Endothelial cell of umbilical vein (primary cell): Measurements from ENCODE around the gene ITGA6. TPM values are rescaled to one million over a fixed set of nuclear protein-coding genes. Genes with fewer than 3 reads are reported as not detected.

Experiments used
- BruUV-seq: library from RNA; stranded (reverse); fragments of 400-500 nt; replicated peaks from 2 replicates; lab custom pipeline; 2021; lab: Mats Ljungman, UMichigan
- CTCF ChIA-PET: fragments of 300-600, 350-600 bp; sonication (Branson Sonifier 250); formaldehyde crosslinking; loops from one replicate; lab custom pipeline; 2021; ENCODE audit warnings: antibody characterized with exemption, inconsistent platforms; lab: Charles Lee
- POLR2A ChIA-PET: fragments of 300-600, 350-600 bp; sonication (Branson Sonifier 250); formaldehyde crosslinking; loops from one replicate; lab custom pipeline; 2021; ENCODE audit warnings: antibody characterized with exemption, inconsistent platforms; lab: Charles Lee
- DNase-seq: peaks from one replicate; pipeline ENCODE4 v3.0.0-alpha.2; 2011; ENCODE audit warnings: low read depth, low spot score
- FAIRE-seq: peaks from 2 replicates; lab custom pipeline; 2011; peaks lifted over from hg19 to GRCh38; lab: Jason Lieb, UNC
- H2AFZ ChIP-seq: 2 replicates; pipeline ENCODE4 v1.6.0; 2012; ENCODE audit warnings: low read depth, low read length, control low read depth, inconsistent platforms
- H3K27ac ChIP-seq: 2 replicates; pipeline ENCODE4 v1.5.1; 2011; ENCODE audit warnings: low read depth, mild to moderate bottlenecking, control low read depth, low read length, moderate library complexity; ENCODE audit not compliant: insufficient read depth
- H3K27me3 ChIP-seq, 2 experiments: 2 replicates each; pipeline versions ENCODE4 v1.6.0 to v1.6.1; 2011; ENCODE audit warnings: low read length in 2 of 2, mixed read lengths in 1 of 2; ENCODE audit not compliant: control insufficient read depth in 2 of 2, insufficient read depth in 2 of 2
- H3K36me3 ChIP-seq, 2 experiments: 2 replicates in 1 of 2; 3 replicates in 1 of 2; pipeline ENCODE4 v1.5.1; 2011; ENCODE audit warnings: low read length in 2 of 2, mild to moderate bottlenecking in 1 of 2, moderate library complexity in 1 of 2; ENCODE audit not compliant: control insufficient read depth in 2 of 2, insufficient read depth in 2 of 2; ENCODE audit errors: extremely low read depth in 1 of 2
- H3K4me1 ChIP-seq: 3 replicates; pipeline ENCODE4 v1.5.1; 2011; ENCODE audit warnings: mild to moderate bottlenecking, low read length; ENCODE audit not compliant: control insufficient read depth, insufficient read depth; ENCODE audit errors: extremely low read depth
- H3K4me2 ChIP-seq: 2 replicates; pipeline ENCODE4 v1.6.1; 2011; ENCODE audit warnings: low read length, control low read depth, mixed read lengths; ENCODE audit not compliant: insufficient read depth
- H3K4me3 ChIP-seq, 3 experiments: fragments of 200-600 bp in 1 of 3; sonication (generic), shearing (Covaris generic) in 1 of 3; replicated peaks in 1 of 3; 2 replicates each; pipeline ENCODE4 v1.5.1; 2011 to 2016; ENCODE audit warnings: control low read depth in 3 of 3, low read length in 3 of 3, mild to moderate bottlenecking in 2 of 3, inconsistent platforms in 1 of 3, low read depth in 1 of 3, moderate library complexity in 1 of 3; ENCODE audit not compliant: insufficient read depth in 1 of 3
- H3K79me2 ChIP-seq: 2 replicates; pipeline ENCODE4 v1.6.0; 2012; ENCODE audit warnings: low read length, inconsistent platforms; ENCODE audit not compliant: control insufficient read depth, insufficient read depth
- H3K9ac ChIP-seq: replicated peaks from 2 replicates; pipeline ENCODE3; 2011; ENCODE audit warnings: low read length, control low read depth; ENCODE audit not compliant: insufficient read depth; ENCODE audit errors: extremely low read depth
- H3K9me1 ChIP-seq: replicated peaks from 3 replicates; pipeline ENCODE4 v1.6.0; 2011; ENCODE audit warnings: mild to moderate bottlenecking, low read length; ENCODE audit not compliant: control insufficient read depth, insufficient read depth; ENCODE audit errors: extremely low read depth
- H3K9me3 ChIP-seq: replicated peaks from 2 replicates; pipeline ENCODE4 v1.5.1; 2012; ENCODE audit warnings: low read length, inconsistent platforms; ENCODE audit not compliant: control insufficient read depth, insufficient read depth
- H4K20me1 ChIP-seq: replicated peaks from 2 replicates; pipeline ENCODE3; 2011; ENCODE audit warnings: mild to moderate bottlenecking, low read length; ENCODE audit not compliant: control insufficient read depth, insufficient read depth; ENCODE audit errors: extremely low read depth
- EZH2 ChIP-seq: IDR thresholded peaks from 2 replicates; pipeline ENCODE4 v1.6.1; 2012; ENCODE audit warnings: borderline replicate concordance, low read depth, mild to moderate bottlenecking, moderate library complexity, low read length, inconsistent platforms; ENCODE audit not compliant: severe bottlenecking
- FOS ChIP-seq: IDR thresholded peaks from 2 replicates; pipeline ENCODE4 v1.6.1; 2011; ENCODE audit warnings: mild to moderate bottlenecking, low read length, moderate library complexity, borderline replicate concordance; ENCODE audit not compliant: insufficient read depth
- GATA2 ChIP-seq: IDR thresholded peaks from 2 replicates; pipeline ENCODE4 v1.7.0; 2011; ENCODE audit warnings: low read depth, mild to moderate bottlenecking, moderate library complexity, mixed read lengths, low read length; ENCODE audit not compliant: insufficient read length, insufficient read depth
- JUN ChIP-seq: IDR thresholded peaks from 2 replicates; pipeline ENCODE4 v1.6.1; 2011; ENCODE audit warnings: borderline replicate concordance, low read depth; ENCODE audit not compliant: insufficient read length, insufficient read depth
- POLR2A ChIP-seq: IDR thresholded peaks from 2 replicates; pipeline ENCODE4 v1.6.1; 2012; ENCODE audit warnings: low read depth, mild to moderate bottlenecking, control low read depth, low read length
- POLR2AphosphoS5 ChIP-seq: IDR thresholded peaks from 2 replicates; pipeline ENCODE4 v1.6.1; 2012; ENCODE audit warnings: low read depth, mild to moderate bottlenecking, control low read depth, low read length, moderate library complexity; ENCODE audit not compliant: insufficient read depth
- dilution Hi-C: fragments of 300-500 bp; cut with MboI; formaldehyde crosslinking; loops from one replicate; pipeline ENCODE4 v1.15.0; 2019; ENCODE audit warnings: low sequenced_read_pairs; ENCODE audit not compliant: extremely low pct_ligation_motif_present
- intact Hi-C: fragments of 100-400 bp; cut with micrococcal nuclease; formaldehyde crosslinking; loops from one replicate; pipeline ENCODE4 v1.10.0; 2022
- polyA plus RNA-seq, 4 experiments: library from polyadenylated mRNA; depleted of rRNA in 3 of 4; stranded (reverse) in 3 of 4; unstranded in 1 of 4; fragments of >200 nt; gene quantifications; 2 replicates each; pipeline versions ENCODE4 v1.2.1 to v1.2.3, GENCODE V29; 2011 to 2012; ENCODE audit warnings: missing spikeins in 1 of 4
- total RNA-seq: library from RNA; stranded (reverse); gene quantifications from 2 replicates; pipeline ENCODE4 v1.2.3, GENCODE V29; 2021

The ITGA6 gene
- total and polyA plus RNA-seq, 2 donors (not counting 3 experiments of a cell fraction or from before 2014, with no cell fraction given): 24.9 to 208 TPM

- Histone ChIP-seq H3K36me3 (no peaks in the 10 kb centered on the region), H3K9me3 (no peaks in the 10 kb centered on the region), H3K27ac (no peak overlapping the region), H3K9ac (no peak overlapping the region), H2AFZ (no peak overlapping the region), H4K20me1 (no peaks in the 10 kb centered on the region), H3K4me3 (no peak overlapping the region), H3K79me2 (peaks cover 60% of the 10 kb centered on the region), H3K4me2 (no peak overlapping the region), H3K4me1 (peaks cover 27% of the 10 kb centered on the region), H3K27me3 (no peaks in the 10 kb centered on the region), H3K9me1 (no peaks in the 10 kb centered on the region)
- FAIRE-seq: no peak
- dilution Hi-C loops: no loop called here
- BruUV-seq: no TSS peak
- intact Hi-C loops: loop anchor here (5.0 to 10.0 kb wide), 2 partner anchors 153 to 756 kb away; no protein-coding TSS in a partner anchor
- TF ChIP-seq GATA2 (no peak), JUN (no peak), EZH2 (no peak), POLR2AphosphoS5 (no peak), FOS (no peak), POLR2A (no peak)
- CTCF ChIA-PET: interaction anchor here (0.7 to 10.2 kb wide), 32 partner anchors 8 to 757 kb away, joined by 3 to 263 read pairs (median 14); partner anchors contain the start of gene ITGA6
- DNase-seq: no peak
- POLR2A ChIA-PET: interaction anchor here (1.0 kb wide), 1 partner anchor 289 kb away, joined by 3 read pairs; no protein-coding TSS in a partner anchor
Measured at GRCh38 chr2:172460780-172461201, 33.4 kb downstream of the ITGA6 start.
